ENCODE measurements around the gene MYH10. TPM values are rescaled to one million over a fixed set of nuclear protein-coding genes. Genes with fewer than 3 reads are reported as not detected.

MYH10 gene
- total and polyA plus RNA-seq, 9 of the 15 experiments (the other 6 are each of a cell fraction or from before 2014, with no cell fraction given): 16.3 to 95.3 (median 39.7) TPM

DNA sequence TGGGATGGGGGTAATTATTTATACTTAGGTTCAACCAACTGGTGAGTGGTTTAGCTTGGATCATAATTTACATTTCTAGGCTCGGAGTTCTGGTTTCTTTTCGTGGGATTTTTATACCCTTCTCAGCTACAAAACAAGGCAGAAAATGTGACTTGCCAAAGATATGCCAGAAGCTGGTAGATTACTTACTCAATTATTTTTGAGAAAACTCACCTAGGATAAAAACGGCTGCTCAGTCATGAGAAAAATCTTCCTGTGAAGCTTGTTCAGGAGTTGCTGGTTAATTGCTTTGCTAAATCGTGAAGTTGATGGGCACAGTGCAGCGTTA, 193.7 kb downstream of the MYH10 start (continued):
- TF ChIP-seq, protein P1, sequence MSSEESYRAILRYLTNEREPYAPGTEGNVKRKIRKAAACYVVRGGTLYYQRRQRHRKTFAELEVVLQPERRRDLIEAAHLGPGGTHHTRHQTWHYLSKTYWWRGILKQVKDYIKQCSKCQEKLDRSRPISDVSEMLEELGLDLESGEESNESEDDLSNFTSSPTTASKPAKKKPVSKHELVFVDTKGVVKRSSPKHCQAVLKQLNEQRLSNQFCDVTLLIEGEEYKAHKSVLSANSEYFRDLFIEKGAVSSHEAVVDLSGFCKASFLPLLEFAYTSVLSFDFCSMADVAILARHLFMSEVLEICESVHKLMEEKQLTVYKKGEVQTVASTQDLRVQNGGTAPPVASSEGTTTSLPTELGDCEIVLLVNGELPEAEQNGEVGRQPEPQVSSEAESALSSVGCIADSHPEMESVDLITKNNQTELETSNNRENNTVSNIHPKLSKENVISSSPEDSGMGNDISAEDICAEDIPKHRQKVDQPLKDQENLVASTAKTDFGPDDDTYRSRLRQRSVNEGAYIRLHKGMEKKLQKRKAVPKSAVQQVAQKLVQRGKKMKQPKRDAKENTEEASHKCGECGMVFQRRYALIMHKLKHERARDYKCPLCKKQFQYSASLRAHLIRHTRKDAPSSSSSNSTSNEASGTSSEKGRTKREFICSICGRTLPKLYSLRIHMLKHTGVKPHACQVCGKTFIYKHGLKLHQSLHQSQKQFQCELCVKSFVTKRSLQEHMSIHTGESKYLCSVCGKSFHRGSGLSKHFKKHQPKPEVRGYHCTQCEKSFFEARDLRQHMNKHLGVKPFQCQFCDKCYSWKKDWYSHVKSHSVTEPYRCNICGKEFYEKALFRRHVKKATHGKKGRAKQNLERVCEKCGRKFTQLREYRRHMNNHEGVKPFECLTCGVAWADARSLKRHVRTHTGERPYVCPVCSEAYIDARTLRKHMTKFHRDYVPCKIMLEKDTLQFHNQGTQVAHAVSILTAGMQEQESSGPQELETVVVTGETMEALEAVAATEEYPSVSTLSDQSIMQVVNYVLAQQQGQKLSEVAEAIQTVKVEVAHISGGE (CRISPR knock-in tag; IDR thresholded peaks at IDR 0.05): no peak
- TF ChIP-seq, protein P2, sequence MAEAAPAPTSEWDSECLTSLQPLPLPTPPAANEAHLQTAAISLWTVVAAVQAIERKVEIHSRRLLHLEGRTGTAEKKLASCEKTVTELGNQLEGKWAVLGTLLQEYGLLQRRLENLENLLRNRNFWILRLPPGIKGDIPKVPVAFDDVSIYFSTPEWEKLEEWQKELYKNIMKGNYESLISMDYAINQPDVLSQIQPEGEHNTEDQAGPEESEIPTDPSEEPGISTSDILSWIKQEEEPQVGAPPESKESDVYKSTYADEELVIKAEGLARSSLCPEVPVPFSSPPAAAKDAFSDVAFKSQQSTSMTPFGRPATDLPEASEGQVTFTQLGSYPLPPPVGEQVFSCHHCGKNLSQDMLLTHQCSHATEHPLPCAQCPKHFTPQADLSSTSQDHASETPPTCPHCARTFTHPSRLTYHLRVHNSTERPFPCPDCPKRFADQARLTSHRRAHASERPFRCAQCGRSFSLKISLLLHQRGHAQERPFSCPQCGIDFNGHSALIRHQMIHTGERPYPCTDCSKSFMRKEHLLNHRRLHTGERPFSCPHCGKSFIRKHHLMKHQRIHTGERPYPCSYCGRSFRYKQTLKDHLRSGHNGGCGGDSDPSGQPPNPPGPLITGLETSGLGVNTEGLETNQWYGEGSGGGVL (CRISPR knock-in tag; IDR thresholded peaks at IDR 0.05): no peak
- TF ChIP-seq SMARCE1 (IDR thresholded peaks at IDR 0.05) (0 out of 2 replicates have a peak, but pooled peaks have one; percentile 2), CCAR2 (IDR thresholded peaks at IDR 0.05; ENCODE audit: low read depth, low read length) (no peak), ARNT (IDR thresholded peaks at IDR 0.05) (0 out of 4 replicates have a peak, but pooled peaks of 1 of the 2 experiments have one; percentile 1), HMBOX1 (IDR thresholded peaks at IDR 0.05) (peak; percentile 80), ATF6 (CRISPR knock-in tag; IDR thresholded peaks at IDR 0.05) (no peak), FOXO4 (CRISPR knock-in tag; IDR thresholded peaks at IDR 0.05) (no peak), NR0B1 (IDR thresholded peaks at IDR 0.05; ENCODE audit: partially characterized antibody) (no peak), ZFP1 (CRISPR knock-in tag; IDR thresholded peaks at IDR 0.05) (peak; percentile 68; the same call in 1 of the 2 replicates), FOXK2 (conservative IDR thresholded peaks at IDR 0.05 in 1 of 2, IDR thresholded peaks at IDR 0.05 in 1 of 2; ENCODE audit: low read depth in 2 of 2) (no peak)
- TF ChIP-seq, protein P3, sequence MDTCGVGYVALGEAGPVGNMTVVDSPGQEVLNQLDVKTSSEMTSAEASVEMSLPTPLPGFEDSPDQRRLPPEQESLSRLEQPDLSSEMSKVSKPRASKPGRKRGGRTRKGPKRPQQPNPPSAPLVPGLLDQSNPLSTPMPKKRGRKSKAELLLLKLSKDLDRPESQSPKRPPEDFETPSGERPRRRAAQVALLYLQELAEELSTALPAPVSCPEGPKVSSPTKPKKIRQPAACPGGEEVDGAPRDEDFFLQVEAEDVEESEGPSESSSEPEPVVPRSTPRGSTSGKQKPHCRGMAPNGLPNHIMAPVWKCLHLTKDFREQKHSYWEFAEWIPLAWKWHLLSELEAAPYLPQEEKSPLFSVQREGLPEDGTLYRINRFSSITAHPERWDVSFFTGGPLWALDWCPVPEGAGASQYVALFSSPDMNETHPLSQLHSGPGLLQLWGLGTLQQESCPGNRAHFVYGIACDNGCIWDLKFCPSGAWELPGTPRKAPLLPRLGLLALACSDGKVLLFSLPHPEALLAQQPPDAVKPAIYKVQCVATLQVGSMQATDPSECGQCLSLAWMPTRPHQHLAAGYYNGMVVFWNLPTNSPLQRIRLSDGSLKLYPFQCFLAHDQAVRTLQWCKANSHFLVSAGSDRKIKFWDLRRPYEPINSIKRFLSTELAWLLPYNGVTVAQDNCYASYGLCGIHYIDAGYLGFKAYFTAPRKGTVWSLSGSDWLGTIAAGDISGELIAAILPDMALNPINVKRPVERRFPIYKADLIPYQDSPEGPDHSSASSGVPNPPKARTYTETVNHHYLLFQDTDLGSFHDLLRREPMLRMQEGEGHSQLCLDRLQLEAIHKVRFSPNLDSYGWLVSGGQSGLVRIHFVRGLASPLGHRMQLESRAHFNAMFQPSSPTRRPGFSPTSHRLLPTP (IDR thresholded peaks at IDR 0.05; ENCODE audit: borderline replicate concordance, extremely low read depth, insufficient read length): no peak

Data from K562 (cell line).